Measurements from ENCODE around the gene C2orf92.

C2orf92 gene

DNA sequence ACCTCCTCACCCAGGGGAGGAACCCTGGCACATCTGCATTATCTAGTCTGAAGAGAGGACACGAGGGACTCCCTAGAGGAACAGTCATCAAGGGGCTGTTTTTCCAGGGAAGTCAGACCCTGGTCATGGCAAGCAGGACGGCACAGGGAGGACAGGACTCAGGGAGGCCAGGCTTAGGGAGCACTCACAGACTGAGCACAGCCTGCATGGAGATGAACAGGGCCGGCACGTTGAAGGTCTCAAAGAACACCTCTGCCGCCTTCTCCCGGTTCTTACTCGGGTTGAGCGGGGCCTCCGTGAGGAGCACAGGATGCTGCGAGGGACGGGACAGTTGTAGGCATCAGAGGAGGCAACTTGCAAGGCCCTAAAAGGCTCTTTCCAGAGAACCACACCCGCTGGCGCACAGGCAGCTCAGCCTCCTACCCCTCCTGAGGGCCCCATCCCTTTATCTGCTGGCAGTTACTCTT lies 10.8 kb upstream of the C2orf92 start:
- Mint-ChIP-seq H3K4me3 (no peak overlapping the region), H3K36me3 (ENCODE audit: low read depth) (peaks cover 51% of the 10 kb centered on the region), H3K27ac (no peak overlapping the region), H3K9me3 (peaks cover 17% of the 10 kb centered on the region), H3K4me1 (peaks cover 28% of the 10 kb centered on the region), H3K27me3 (ENCODE audit: low read depth) (no peaks in the 10 kb centered on the region)
- TF ChIP-seq, protein P1, sequence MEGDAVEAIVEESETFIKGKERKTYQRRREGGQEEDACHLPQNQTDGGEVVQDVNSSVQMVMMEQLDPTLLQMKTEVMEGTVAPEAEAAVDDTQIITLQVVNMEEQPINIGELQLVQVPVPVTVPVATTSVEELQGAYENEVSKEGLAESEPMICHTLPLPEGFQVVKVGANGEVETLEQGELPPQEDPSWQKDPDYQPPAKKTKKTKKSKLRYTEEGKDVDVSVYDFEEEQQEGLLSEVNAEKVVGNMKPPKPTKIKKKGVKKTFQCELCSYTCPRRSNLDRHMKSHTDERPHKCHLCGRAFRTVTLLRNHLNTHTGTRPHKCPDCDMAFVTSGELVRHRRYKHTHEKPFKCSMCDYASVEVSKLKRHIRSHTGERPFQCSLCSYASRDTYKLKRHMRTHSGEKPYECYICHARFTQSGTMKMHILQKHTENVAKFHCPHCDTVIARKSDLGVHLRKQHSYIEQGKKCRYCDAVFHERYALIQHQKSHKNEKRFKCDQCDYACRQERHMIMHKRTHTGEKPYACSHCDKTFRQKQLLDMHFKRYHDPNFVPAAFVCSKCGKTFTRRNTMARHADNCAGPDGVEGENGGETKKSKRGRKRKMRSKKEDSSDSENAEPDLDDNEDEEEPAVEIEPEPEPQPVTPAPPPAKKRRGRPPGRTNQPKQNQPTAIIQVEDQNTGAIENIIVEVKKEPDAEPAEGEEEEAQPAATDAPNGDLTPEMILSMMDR (IDR thresholded peaks at IDR 0.05; ENCODE audit: unreplicated experiment in 3 of 3) = no peak

DNA sequence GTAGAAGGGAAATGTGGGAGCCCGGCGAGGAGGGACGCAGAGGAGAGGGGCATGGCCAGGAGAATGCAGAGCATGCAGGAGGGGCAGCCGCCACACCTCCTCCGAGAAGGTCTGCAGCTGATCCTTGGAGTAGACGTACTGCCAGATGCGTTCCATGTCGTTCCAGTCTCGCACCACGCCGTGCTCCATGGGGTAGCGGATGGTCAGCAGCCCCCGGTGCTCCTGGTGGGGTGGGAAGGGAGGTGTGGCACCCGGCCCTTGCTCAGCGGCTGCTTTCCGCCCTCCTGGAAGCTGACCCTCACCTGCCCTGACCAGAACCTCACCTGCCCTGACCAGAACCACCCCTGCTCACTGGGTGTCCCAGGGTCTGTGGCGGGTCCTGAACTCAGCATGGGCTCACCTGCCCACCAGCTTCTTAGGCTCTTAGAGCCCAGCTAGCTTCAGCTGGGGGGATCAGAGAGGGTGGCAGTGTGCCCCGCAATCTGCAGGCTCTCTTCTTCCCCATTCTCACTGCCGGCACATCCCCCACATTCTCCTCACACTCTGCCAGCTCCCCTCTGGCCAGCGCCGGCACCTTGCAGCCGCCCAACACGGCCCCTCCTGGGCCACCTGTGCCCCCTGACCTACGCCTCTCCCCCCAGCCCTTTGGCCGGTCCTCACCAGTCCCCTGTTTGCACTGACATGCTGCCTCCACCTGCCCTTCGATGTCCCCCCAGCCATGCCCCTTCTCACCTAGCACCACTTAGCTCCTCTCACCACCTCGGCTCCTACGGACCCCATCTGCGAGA lies 10.1 kb upstream of the C2orf92 start:
- H3K27me3 Mint-ChIP-seq (ENCODE audit: low read depth) = no peaks in the 10 kb centered on the region
- peaks cover 28% of the 10 kb centered on the region for H3K4me1 Mint-ChIP-seq
- H3K27ac Mint-ChIP-seq = no peak overlapping the region
- H3K4me3 Mint-ChIP-seq = peak overlapping the region in 1 of 3 experiments; percentile 38
- TF ChIP-seq, protein P1 (IDR thresholded peaks at IDR 0.05; ENCODE audit: unreplicated experiment in 3 of 3) = no peak
- peaks cover 44% of the 10 kb centered on the region for H3K36me3 Mint-ChIP-seq (ENCODE audit: low read depth)
- H3K9me3 Mint-ChIP-seq = peaks cover 10% of the 10 kb centered on the region

DNA sequence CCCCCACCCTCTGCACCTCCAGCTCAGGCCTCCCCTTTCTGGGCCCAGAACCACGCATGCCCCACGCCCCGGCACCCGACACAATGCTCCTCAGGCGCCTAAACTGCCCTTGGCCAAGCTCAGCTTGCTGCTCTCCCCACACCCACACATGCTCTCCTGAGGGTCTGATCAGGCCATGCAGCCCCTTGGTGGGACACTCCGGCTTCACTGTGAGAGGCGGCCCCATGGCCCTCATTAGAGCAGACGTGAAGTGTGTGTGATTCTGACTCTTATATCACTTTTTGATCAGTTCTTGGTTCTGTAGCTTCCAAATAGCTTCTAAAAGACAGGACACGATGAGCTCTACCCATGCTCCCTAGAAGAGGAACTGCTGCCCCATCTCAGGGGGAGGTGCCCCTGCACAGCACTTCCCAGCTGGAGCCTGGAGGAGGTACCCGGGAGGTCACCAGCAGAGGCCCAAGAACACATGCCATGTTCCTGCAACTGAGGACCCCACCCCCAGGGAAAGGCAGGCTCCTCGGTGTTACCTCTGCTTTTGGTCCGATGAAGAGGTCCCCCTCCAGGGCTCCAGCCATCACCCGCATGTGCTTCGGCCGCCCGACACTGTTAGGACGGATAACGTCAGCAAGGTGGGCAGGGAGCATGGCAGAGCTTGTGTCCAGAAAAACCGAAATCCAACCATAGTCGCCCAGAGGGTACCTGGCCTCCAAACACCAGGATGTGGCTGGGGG lies 9.3 kb upstream of the C2orf92 start:
- TF ChIP-seq, protein P1 (IDR thresholded peaks at IDR 0.05; ENCODE audit: unreplicated experiment in 3 of 3) = no peak
- H3K4me1 Mint-ChIP-seq = peaks cover 28% of the 10 kb centered on the region
- H3K36me3 Mint-ChIP-seq (ENCODE audit: low read depth) = peaks cover 36% of the 10 kb centered on the region
- no peaks in the 10 kb centered on the region for H3K27me3 Mint-ChIP-seq (ENCODE audit: low read depth)
- no peak overlapping the region for H3K4me3 Mint-ChIP-seq
- H3K27ac Mint-ChIP-seq = peak overlapping the region in 1 of 3 experiments; percentile 33
- peaks cover 4% of the 10 kb centered on the region for H3K9me3 Mint-ChIP-seq

DNA sequence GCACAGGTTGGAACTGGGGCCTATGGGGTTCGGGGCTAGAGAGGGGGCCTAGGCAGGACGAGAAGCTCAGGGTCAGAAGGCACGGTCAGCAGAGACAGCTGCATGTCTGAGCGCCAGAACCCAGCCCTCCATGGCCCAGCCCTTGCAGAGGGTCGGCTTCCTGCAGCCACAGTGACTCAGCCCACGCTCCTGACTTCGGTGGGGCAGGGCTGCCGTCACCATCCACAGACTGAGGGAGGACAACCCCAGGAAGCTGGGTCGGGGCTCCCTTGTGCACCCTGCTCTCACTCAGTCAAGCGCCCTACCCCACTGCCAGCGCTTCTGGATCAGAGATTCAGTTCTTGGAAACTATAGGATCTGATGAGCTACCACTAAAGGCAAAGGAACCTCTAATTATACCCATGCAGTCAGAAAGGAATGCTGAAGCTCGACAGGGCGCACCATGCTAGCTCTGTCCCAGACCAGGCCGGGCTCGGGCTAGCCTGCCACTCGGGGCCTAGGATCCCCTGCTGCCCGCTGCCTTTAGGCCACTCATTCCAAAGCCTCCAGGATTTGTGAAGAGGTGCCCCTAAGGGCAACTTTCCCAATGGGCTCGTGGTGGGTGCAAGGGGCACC lies 8.6 kb upstream of the C2orf92 start:
- no peak overlapping the region for H3K27ac Mint-ChIP-seq
- peak overlapping the region; percentile 21 to 91 (median 54) for H3K4me3 Mint-ChIP-seq
- H3K27me3 Mint-ChIP-seq (ENCODE audit: low read depth) = no peaks in the 10 kb centered on the region
- TF ChIP-seq, protein P1 (IDR thresholded peaks at IDR 0.05; ENCODE audit: unreplicated experiment in 3 of 3) = no peak
- H3K9me3 Mint-ChIP-seq = no peaks in the 10 kb centered on the region
- peaks cover 29% of the 10 kb centered on the region for H3K36me3 Mint-ChIP-seq (ENCODE audit: low read depth)
- peaks cover 28% of the 10 kb centered on the region for H3K4me1 Mint-ChIP-seq

DNA sequence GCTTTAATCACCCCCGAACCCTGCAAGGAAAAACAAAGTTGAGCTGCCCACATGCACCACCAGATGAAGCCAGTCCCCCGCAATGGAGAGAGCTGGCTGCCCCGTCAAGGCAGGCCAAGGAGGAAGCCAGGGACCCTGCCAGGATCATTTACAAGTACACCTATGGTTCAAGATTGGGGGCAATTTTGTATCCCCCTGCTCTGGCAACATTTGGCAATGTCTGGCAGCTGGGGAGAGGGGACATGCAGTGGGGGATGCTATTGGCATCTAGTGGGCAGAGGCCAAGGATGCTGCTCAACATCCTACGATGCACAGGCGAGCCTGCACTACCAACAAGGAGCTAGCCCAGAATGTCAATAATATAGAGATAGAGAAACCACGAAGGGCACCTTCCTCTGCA lies 7.6 kb upstream of the C2orf92 start:
- Mint-ChIP-seq H3K4me3 (peak overlapping the region; percentile 91 to 96 (median 96)), H3K36me3 (ENCODE audit: low read depth) (peaks cover 21% of the 10 kb centered on the region), H3K9me3 (no peaks in the 10 kb centered on the region), H3K27ac (peak overlapping the region in 2 of 3 experiments; percentile 46 to 51), H3K4me1 (peaks cover 28% of the 10 kb centered on the region), H3K27me3 (ENCODE audit: low read depth) (no peaks in the 10 kb centered on the region)
- TF ChIP-seq, protein P1 (IDR thresholded peaks at IDR 0.05; ENCODE audit: unreplicated experiment in 3 of 3) = no peak

All from nephron (organoid).